SU-DHL-6 (cell line): ENCODE measurements around the gene OR10C1.

Source experiments
- H2AFZ ChIP-seq: fragments of 200-600 bp; sonication (generic); 2 replicates; pipeline ENCODE4 v1.6.1; 2014; ENCODE audit warnings: low read depth, mild to moderate bottlenecking, moderate library complexity, mixed read lengths, antibody characterized with exemption, low read length; ENCODE audit not compliant: severe bottlenecking
- H3F3A ChIP-seq: fragments of 200-600 bp; shearing (Covaris generic); 2 replicates; pipeline ENCODE4 v1.6.0; 2016; ENCODE audit warnings: antibody characterized with exemption, mild to moderate bottlenecking; ENCODE audit not compliant: insufficient read depth
- H3K27ac ChIP-seq: fragments of 200-600 bp; sonication (generic); 2 replicates; pipeline ENCODE4 v1.5.1; 2016; ENCODE audit warnings: low read depth, mild to moderate bottlenecking, low read length, moderate library complexity, mixed read lengths
- H3K27me3 ChIP-seq: fragments of 200-600 bp; sonication (generic), shearing (Covaris generic); 2 replicates; pipeline ENCODE4 v1.6.0; 2014; ENCODE audit warnings: mild to moderate bottlenecking, low read length
- H3K36me3 ChIP-seq: fragments of 200-600 bp; sonication (generic); 2 replicates; pipeline ENCODE4 v1.6.1; 2014; ENCODE audit warnings: mild to moderate bottlenecking, low read length, mixed read lengths
- H3K4me2 ChIP-seq: fragments of 300-600, 200-600 bp; shearing (Covaris generic), sonication (generic); 2 replicates; pipeline ENCODE4 v1.6.0; 2014; ENCODE audit warnings: low read length, low read depth, mild to moderate bottlenecking; ENCODE audit not compliant: poor library complexity, severe bottlenecking
- H3K4me3 ChIP-seq: fragments of 200-600 bp; sonication (generic); 2 replicates; pipeline ENCODE4 v1.5.1; 2014; ENCODE audit warnings: antibody characterized with exemption, low read length, mild to moderate bottlenecking, mixed read lengths; ENCODE audit not compliant: insufficient read depth, poor library complexity, severe bottlenecking
- H3K79me2 ChIP-seq: fragments of 200-600 bp; sonication (generic); 2 replicates; pipeline ENCODE4 v1.6.1; 2014; ENCODE audit warnings: mild to moderate bottlenecking, low read length, moderate library complexity; ENCODE audit not compliant: insufficient read depth
- H3K9ac ChIP-seq: fragments of 200-600 bp; sonication (generic); 2 replicates; pipeline ENCODE4 v1.7.0; 2014; ENCODE audit warnings: mild to moderate bottlenecking, low read length
- H3K9me2 ChIP-seq: fragments of 200-600 bp; sonication (generic); replicated peaks from 2 replicates; pipeline ENCODE4 v1.6.1; 2014; ENCODE audit warnings: low read length; ENCODE audit not compliant: insufficient read depth
- H3K9me3 ChIP-seq: fragments of 200-600 bp; sonication (generic); 2 replicates; pipeline ENCODE4 v1.6.1; 2014; ENCODE audit warnings: low read length, mixed read lengths; ENCODE audit not compliant: insufficient read depth
- H4K20me1 ChIP-seq: fragments of 200-600 bp; sonication (generic); 2 replicates; pipeline ENCODE4 v1.6.1; 2014; ENCODE audit warnings: low read depth, mild to moderate bottlenecking, antibody characterized with exemption, low read length, moderate library complexity, mixed read lengths
- EZH2phosphoT487 ChIP-seq: fragments of 200-600 bp; sonication (generic), shearing (Covaris generic); conservative IDR thresholded peaks from 2 replicates; pipeline ENCODE4 v1.6.1; 2018; ENCODE audit warnings: mild to moderate bottlenecking, antibody characterized with exemption, low read length, moderate library complexity, mixed read lengths
- TF ChIP-seq, protein P1 (sequence below): fragments of 200-600 bp; sonication (generic); IDR thresholded peaks from one replicate; pipeline ENCODE4 v1.5.1; 2017; ENCODE audit warnings: antibody characterized with exemption, mild to moderate bottlenecking, low read length, moderate library complexity; ENCODE audit not compliant: insufficient read depth, poor library complexity, severe bottlenecking

Gene OR10C1

DNA sequence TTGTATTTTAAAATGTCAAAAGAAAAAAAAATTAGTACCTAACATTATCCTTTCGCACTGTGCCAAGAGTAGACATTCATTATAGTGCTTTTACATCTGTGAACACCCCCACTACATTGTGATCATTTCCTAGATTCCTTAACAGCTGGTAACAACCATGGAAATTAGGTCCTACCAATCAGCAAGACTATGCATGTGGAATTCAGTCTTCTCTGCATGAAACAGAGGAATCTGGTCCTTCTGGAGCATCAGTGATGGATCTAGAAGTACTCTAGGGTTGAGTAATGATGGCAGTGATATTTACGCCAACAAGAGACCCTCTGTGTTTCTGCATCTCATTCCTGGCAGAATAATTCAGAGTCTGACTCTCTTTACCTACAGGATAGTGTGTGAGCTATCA lies 14.9 kb upstream of the OR10C1 start:
- no peak for TF ChIP-seq EZH2phosphoT487
- TF ChIP-seq, protein P1, sequence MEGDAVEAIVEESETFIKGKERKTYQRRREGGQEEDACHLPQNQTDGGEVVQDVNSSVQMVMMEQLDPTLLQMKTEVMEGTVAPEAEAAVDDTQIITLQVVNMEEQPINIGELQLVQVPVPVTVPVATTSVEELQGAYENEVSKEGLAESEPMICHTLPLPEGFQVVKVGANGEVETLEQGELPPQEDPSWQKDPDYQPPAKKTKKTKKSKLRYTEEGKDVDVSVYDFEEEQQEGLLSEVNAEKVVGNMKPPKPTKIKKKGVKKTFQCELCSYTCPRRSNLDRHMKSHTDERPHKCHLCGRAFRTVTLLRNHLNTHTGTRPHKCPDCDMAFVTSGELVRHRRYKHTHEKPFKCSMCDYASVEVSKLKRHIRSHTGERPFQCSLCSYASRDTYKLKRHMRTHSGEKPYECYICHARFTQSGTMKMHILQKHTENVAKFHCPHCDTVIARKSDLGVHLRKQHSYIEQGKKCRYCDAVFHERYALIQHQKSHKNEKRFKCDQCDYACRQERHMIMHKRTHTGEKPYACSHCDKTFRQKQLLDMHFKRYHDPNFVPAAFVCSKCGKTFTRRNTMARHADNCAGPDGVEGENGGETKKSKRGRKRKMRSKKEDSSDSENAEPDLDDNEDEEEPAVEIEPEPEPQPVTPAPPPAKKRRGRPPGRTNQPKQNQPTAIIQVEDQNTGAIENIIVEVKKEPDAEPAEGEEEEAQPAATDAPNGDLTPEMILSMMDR, result no peak
- H3F3A ChIP-seq, result no peaks in the 10 kb centered on the region
- H3K36me3 ChIP-seq, result no peaks in the 10 kb centered on the region
- H3K27me3 ChIP-seq, result 0 out of 2 replicates have a peak, but pooled peaks cover 3% of the 10 kb centered on the region
- H3K9ac ChIP-seq, result no peak overlapping the region
- H3K79me2 ChIP-seq, result no peaks in the 10 kb centered on the region
- H3K4me3 ChIP-seq, result no peak overlapping the region
- no peak overlapping the region for H3K4me2 ChIP-seq
- H3K9me2 ChIP-seq, result no peaks in the 10 kb centered on the region
- no peak overlapping the region for H2AFZ ChIP-seq
- no peaks in the 10 kb centered on the region for H3K9me3 ChIP-seq
- no peaks in the 10 kb centered on the region; the same call in 1 of the 2 replicates for H4K20me1 ChIP-seq
- H3K27ac ChIP-seq, result no peak overlapping the region

DNA sequence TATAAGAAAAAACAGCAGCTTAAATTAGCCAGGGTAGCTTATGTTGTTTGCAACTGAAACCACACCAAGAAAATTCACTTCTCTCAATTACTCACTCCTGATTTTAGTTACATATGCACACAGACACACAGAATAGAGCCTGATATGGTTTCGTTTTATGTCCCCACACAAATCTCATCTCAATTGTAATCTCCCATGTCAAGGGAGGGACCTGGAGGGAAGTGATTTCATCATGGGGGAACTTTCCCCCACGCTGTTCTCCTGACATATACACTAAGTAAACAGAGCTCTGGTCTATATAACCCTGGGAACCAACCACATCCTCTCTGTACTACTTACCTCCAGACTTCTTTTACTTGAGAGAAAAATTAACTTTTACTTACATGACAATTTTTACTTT lies 14.5 kb upstream of the OR10C1 start:
- no peak overlapping the region for H3K4me2 ChIP-seq
- TF ChIP-seq EZH2phosphoT487, result no peak
- TF ChIP-seq, protein P1, result no peak
- no peaks in the 10 kb centered on the region for H3K9me3 ChIP-seq
- H3F3A ChIP-seq, result no peaks in the 10 kb centered on the region
- H3K9ac ChIP-seq, result no peak overlapping the region
- H4K20me1 ChIP-seq, result no peaks in the 10 kb centered on the region; the same call in 1 of the 2 replicates
- H3K27me3 ChIP-seq, result 0 out of 2 replicates have a peak, but pooled peaks cover 3% of the 10 kb centered on the region
- no peaks in the 10 kb centered on the region for H3K9me2 ChIP-seq
- H3K4me3 ChIP-seq, result no peak overlapping the region
- no peak overlapping the region for H3K27ac ChIP-seq
- no peak overlapping the region for H2AFZ ChIP-seq
- no peaks in the 10 kb centered on the region for H3K36me3 ChIP-seq
- H3K79me2 ChIP-seq, result no peaks in the 10 kb centered on the region

DNA sequence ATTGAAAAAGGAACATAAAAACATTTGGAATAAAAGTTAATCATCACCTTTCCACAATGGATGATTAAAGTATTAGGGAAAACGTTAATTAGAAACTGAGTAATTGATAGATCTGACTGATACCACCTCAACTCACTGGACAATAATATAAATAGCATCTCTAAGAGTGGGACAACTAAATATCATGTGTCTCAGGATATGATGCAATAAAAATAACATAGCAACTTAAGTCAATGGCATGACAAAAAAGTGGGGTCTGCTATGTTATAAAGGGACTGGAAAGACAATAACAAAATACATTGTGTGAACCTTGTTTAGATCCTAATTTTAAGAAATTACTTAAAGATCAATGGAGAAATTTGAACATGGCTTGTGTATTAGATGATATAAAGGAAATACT lies 14.0 kb upstream of the OR10C1 start:
- Histone ChIP-seq H3K27me3 (0 out of 2 replicates have a peak, but pooled peaks cover 3% of the 10 kb centered on the region), H3K36me3 (no peaks in the 10 kb centered on the region), H3K9ac (no peak overlapping the region), H3K9me3 (no peaks in the 10 kb centered on the region), H3K79me2 (no peaks in the 10 kb centered on the region), H3K4me3 (no peak overlapping the region), H3K9me2 (no peaks in the 10 kb centered on the region), H2AFZ (no peak overlapping the region), H3F3A (no peaks in the 10 kb centered on the region), H3K27ac (no peak overlapping the region), H4K20me1 (no peaks in the 10 kb centered on the region; the same call in 1 of the 2 replicates), H3K4me2 (no peak overlapping the region)
- TF ChIP-seq EZH2phosphoT487, result no peak
- TF ChIP-seq, protein P1, result no peak
